HG03469 (cell line): ENCODE measurements around the gene RBM34.
"Not testable (repeated sequence)": the region's sequence is repeated elsewhere in the genome, so short reads cannot be mapped to it uniquely, and the experiment has no call there.

ENCODE experiments used
- ATAC-seq: cut with Tn5 transposase; IDR thresholded peaks from one replicate; pipeline ENCODE4 v1.9.1; 2021; ENCODE audit warnings: mild to moderate bottlenecking, moderate library complexity, moderate number of reproducible peaks; ENCODE audit not compliant: unreplicated experiment

Gene RBM34, protein sequence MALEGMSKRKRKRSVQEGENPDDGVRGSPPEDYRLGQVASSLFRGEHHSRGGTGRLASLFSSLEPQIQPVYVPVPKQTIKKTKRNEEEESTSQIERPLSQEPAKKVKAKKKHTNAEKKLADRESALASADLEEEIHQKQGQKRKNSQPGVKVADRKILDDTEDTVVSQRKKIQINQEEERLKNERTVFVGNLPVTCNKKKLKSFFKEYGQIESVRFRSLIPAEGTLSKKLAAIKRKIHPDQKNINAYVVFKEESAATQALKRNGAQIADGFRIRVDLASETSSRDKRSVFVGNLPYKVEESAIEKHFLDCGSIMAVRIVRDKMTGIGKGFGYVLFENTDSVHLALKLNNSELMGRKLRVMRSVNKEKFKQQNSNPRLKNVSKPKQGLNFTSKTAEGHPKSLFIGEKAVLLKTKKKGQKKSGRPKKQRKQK

DNA sequence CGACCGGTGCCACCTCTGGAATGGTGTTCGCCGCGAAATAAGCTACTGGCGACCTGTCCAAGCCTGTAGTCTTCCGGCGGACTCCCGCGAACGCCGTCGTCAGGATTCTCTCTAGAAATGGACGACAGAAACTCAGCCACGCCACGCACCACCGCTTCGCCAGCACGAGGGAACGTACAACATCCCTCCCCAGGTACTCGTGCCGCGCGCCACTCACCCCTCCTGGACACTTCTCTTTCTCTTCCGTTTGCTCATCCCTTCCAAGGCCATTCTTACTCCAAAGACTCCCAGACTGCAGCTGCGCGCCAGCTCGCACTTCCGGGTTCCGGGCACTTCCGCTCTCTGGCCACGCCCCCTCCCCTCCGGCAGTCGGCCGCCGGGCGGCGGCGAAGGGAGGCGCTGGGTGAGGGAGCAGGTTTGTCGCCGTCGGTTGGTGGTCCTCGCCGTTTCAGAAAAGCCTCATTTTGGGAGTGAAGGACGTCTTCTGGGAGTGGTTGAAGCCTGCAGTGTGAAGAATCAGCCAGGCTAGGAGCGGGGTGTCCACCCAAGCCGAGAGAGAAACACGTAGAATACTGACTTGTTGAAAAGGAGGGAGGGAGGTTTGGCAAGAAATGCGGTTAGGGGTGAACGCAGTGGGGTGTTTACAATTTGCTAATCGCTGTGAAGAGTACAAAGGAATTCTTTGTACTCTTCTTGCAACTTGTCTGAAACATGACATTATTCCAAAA lies at the start of gene RBM34:
TSS of gene RBM34 (minus strand) at position 294 of the 728 bp plus-strand sequence. CDS start at position 270, 24 bp downstream.
- ATAC-seq: peak; percentile 73

DNA sequence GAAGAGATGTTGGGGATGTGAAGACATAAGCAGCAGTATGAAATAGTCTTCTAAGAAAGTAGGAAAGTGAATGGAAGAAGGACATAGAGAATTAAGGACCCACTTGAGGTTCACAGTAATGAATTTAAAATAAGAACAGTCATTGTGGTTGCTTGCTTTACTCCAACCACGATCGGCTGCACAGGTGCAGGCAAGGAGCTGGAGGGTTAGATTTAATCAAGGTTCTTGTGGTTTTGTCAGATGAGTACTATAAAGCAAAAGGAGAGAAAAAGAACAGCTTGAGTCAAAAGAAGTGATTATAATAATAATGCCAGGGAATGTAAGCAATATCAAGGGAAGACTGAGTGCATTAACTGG lies 46.1 kb upstream of the RBM34 start:
- ATAC-seq: no peak

DNA sequence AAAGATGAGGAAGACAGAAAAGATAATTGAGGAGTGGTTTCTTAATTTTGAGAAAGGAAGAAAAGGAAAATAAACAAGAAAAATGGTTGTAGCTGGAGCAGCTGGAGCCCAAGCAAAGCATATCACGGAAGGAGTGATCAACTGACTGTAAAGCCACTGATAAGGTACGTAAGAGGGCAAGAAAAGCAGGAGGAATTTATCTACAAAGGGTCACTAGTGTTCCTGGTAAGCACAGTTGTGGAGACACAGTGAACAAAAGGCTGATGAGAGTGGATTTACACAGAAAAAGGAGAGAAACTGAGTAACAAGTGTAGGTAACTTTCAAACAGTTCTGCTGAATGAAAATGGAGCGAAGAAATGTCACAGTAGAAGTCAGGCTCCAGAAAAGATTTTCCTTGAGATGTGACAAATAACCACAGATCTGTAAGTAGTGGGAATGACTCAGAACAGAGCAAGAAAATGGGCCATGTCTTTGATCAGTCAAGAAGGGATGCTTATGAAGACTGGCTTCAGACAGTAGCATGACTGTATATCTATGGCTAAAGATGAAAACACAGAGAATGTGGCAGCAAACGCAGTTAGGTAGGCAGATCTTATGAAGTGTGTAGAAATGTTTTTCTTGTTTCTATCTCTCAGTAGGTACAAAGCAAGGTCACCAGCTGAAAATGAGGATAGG lies 45.6 kb upstream of the RBM34 start:
- ATAC-seq: no peak

DNA sequence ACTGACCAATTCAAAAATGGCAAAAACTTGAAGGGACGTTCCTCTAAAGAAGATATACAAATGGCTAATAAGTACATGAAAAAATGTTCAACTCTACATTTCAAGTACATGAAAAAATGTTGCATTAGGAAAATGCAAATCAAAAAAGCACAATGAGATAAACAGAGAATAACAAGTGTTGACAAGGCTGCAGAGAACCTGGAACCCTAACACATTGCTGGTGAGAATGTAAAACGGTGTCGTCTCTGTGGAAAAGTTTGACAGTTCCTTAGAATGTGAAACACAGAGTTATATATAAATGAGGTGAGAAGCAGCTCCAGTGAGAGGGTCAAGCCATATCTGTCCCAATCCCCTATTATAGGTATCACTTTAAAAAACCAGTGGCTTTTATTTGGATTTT lies 44.6 kb upstream of the RBM34 start:
- ATAC-seq: no peak

DNA sequence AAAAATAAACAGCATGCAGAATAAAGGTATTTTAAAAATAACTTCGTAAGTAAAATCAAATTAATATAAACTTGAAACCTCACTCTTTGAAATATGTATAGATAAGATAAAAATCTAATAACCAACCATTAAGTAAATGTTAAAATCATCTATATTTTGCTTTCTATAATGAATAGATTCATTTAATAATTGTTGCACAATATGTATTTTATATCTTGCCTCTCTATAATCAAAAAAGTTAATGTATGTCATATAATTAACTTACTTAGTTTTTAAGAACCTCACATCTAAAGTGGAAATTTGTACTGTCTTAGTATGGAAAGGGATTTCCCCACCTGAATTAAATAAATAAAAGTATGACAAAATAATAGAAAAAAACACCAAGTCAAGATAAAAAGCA lies 42.4 kb upstream of the RBM34 start:
- no peak for ATAC-seq

DNA sequence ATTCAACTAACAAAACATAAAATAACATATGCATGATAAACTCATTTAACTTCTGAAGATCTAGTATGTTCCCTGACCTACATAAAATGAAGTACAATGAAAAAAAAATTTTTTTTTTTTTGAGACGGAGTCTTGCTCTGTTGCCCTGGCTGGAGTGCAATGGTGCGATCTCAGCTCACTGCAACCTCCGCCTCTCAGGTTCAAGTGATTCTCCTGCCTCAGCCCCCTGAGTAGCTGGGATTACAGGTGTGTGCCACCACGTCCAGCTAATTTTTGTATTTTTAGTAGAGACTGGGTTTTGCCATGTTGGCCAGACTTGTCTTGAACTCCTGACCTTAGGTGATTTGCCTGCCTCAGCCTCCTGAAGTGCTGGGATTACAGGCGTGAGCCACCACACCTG lies 41.4 kb upstream of the RBM34 start:
- not testable (repeated sequence) for ATAC-seq

DNA sequence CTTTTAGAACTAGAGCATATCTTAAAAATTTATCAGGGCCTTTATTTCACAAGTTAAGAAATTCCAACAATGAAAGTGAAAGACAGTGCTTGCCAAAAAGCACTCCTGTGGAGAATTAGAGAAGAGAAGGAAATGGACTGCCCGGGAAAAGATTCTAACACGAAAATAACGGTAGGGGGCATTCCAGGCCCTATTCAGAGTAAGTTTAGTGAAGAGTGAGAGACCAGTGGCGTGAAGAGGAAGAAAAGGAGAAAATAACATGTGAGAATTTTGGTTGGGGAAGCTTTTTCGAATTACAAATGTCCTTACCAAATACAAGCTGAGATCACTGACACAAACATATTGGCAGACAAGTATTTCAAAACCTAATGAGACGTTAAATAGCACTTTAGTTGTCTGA lies 38.4 kb upstream of the RBM34 start:
- ATAC-seq: no peak

DNA sequence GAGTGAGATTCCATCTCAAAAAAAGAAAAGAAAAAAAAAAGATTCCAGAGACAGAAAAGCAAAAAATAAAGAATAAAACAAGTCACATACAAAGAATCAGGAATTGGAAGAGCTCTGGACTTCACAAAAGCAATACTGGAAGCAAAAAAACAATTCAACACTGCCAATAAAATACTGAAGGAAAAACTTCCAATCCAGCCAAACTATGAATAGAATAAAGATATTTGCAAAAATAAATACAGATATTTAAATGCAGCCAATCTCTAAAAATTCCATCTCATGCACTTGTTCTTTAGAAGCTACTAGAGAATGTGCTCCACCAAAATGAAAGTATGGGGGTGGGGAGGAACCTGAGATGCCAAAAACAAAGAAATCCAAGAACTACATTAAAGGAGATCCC lies 29.4 kb upstream of the RBM34 start:
- no peak for ATAC-seq

DNA sequence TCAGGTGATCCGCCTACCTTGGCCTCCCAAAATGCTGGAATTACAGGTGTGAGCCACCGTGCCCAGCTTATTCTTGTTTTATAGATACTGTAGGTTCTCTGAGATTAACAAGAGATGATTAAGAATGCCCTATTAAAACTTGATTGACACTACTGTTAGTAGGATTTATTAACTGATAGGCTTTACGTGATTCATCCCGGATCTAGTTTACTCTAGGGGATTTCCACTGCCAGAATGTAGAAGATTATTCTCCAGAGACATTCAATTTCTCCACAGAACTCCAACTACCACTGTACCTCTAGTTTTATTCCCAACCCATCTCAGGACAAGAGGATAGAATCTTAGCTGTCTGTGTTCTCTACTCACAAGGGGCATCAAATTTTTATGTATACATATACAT lies 26.3 kb upstream of the RBM34 start:
- no peak for ATAC-seq

DNA sequence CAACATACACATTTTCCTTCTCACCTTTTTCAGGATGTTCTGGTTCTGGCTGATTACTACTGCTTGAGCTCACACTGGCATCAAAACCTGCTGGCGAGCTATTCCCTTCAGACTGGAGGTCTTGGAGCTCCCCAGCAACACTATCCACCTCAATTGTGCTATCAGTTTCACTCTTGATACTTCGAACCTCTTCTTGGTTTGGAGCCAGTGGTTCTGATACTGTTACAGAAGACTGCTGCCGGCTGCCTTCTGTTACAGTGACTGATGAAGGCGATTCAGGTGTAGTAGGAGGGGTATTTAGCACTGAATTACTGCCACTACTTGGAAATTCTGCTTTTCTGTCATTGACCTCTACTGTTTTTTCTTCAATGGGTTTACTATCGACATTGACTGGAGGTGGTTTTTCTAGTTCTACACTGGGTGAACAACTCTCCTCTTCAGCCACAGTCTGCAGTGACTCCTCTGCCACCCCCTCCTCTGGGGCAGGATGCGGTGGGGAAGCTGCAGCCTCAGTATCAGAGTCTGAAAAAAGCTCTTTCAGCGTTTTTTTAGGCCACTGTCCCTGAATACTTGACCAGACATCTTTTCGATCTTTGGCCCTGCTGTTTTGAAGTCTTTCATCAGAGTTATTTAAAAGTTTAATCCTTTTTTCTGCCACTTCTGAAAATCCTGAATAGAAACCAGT lies 20.7 kb upstream of the RBM34 start:
- no peak for ATAC-seq

DNA sequence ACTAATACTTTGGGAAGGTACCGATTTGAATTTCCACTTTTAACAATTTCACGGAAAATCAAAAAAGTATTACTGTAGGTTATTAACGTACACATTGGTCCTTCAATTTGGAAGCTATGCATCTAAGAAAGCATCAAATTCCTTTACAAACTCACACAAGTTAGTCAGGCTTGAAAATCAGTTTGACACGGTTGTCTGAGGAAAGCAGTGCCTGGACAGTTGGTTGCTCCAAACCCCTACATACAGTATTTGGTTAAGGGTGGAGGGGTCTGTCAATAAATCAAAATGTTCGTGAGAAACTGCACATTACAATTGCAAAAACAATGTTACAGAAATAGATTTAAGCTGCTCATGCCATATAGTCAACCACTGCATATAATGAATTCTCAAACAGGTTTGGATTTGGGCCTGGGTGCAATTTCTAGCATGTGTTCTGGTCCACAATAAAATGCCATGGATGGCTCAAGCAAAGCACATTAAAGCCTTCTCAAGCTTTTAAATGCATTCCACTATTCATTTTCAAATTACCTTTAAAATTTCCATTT lies 19.9 kb upstream of the RBM34 start:
- ATAC-seq: no peak

DNA sequence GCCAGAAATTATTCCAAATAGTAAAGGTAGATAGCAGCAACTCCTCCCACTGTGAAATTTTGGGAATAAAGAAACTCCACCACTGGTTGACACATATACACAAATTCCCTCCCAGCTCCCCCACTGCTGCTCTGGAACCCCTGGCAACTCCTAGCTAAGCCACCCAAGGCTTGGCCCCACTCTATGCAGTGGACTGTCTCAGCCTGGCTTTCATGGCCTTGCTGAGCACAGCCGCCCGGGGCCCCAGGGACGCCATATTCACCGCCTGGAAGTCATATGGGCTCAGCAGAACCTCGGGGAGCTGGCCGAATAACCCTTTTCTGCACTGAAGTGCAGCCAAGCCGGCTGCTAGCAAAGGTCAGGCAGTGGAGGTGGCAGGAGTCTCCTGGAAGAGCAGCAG lies 15.4 kb upstream of the RBM34 start:
- ATAC-seq: no peak

DNA sequence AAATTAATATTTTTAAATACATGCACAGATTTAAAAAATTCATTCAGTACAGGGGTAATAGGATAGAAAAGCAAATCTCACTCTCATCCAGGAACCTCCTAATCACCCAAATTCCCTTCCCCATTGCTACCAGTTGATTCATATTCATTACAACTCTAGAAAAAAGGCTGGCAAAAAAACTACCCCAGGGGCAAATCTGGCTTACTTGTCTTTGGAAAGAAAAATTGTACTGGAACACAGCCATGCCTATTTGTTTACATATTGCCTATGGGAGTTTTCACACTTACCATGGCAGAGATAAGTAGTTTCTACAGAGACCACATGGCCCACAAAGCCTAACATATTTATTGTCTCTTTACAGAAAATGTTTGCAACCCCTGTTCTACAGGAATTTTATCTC lies 8.9 kb upstream of the RBM34 start:
- ATAC-seq: no peak

DNA sequence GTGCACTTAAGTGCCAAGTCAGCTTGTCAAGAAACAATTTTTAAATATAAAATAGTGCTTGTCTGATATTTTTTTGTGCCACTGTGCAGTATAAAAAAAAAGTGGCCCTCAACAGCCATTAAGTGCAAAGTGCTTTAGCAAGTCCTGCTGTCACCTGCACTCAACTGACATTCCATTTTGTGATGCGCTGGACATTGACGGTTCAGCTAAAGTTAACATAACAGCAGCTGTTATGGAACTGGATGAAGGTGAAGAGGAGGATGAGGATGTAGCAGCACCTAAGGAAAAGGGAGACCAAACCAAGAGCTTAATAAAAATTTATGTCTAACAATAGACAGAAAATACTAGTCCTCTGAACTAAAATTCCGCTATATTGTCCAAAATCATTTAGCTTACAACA lies 7.3 kb upstream of the RBM34 start:
- ATAC-seq: no peak

DNA sequence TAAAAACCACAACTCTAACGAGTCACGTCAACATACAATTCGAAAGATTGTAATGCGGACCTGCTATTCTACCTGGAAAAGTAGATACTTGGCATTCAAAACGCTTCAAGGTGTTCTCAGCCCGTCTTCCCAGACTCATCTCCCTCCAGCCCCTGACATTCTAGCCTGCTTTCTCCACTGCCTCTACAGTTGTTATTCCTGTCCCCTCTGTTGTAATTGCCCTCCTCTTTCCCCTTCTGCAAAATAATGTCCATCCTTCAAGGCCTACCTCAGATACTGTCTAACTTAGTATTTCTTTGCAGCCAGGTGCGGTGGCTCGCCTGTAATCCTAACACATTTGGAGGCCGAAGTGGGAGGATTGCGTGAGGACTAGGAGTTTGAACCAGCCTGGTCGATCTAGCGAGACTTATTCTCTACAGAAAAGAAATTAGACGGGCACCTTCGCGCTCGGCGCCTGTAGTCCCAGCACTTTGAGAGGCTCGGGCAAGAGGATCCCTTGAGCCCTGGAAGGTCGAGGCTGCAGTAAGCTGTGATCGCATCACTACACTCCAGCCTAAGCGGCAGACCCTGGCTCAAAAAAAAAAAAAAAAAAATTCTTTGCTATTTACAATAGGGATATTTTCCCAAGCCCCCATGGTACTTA lies 756 bp upstream of the RBM34 start:
- no peak for ATAC-seq

DNA sequence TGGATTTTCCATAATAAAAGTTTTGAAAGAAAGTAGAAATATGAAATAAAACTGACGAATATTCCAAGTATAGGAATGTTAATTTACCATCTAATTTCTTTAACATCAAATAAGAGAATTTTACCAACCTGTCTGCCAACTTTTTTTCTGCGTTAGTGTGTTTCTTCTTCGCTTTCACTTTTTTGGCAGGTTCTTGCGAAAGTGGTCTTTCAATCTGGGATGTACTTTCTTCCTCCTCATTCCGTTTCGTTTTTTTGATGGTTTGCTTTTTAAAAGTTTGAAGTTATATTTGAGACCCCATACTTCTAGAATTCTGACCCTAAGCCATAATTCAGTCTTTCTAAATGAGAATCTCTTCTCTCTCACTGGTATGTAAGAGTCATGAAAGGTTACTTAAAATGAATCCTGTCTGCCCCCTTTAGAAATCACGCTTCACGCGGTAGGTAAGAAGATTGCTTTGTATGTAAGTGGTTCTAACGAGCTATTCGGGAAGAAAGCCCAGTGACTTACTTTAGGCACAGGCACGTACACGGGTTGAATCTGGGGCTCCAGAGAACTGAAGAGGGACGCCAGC lies 580 bp downstream of the RBM34 start:
- ATAC-seq: peak; percentile 19

DNA sequence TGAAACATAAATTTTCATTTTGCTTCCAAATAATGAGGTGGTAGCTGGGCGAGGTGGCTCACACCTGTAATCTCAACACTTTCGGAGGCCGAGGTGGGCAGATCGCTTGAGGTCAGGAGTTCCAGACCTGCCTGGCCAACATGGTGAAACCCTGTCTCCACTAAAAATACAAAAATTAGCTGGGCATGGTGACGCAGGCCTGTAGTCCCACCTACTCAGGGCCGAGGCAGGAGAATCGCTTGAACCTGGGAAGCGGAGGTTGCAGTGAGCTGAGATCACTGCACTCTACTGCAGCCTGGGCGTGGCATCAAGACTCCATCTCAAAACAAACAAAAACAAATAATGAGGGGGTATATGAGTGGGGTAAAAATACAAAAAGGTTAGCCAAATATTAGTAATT lies 1.1 kb downstream of the RBM34 start:
- ATAC-seq: not testable (repeated sequence)

DNA sequence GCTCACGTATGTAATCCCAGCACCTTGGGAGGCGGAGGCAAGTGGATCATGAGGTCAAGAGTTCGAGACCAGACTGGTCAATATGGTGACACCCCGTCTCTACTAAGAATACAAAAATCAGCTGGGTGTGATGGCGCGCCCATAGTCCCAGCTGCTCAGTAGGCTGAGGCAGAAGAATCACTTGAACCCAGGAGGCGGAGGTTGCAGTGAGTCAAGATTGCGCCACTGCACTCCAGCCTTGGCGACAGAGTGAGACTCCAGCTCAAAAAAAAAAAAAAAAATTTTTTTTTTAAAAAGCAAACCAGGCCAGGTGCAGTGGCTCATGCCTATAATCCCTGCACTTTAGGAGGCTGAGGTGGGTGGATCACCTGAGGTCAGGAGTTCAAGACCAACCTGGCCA lies 1.8 kb downstream of the RBM34 start:
- not testable (repeated sequence) for ATAC-seq

DNA sequence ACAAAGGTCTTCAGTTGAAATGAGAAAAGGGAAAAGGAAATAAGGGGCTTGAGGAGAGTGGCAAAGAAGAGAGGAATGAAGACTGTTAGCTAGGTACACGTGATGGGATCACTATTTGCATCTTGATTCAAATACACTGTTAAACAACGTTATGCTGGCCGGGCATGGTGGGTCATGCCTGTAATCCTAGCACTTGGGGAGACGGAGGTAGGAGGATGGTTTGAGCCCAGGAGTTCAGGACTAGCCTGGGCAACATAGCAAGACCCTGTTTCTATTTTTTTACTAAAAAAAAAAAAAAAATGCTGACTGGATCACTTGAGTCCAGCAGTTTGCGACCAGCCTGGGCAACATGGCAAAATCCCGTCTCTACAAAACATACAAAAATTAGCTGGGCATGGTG lies 2.4 kb downstream of the RBM34 start:
- no peak for ATAC-seq

DNA sequence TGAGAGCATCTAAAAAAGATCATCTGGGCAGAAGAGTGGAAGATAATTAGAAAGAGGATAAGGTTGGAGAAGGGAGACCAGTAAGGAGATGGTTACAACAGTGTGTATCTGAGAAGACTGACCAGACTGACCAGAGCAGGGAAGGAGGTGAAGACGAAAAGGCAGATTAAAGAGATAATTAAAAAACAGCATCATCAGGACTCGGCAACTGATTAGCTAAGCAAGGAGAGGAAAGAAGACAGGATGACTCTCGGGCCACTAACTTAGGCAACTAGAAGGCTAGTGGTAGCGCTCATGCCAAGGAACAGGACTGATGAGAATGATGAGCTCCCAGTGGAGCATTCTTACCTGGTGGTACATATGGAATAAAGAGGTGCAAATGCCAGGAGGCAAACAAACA lies 3.9 kb downstream of the RBM34 start:
- no peak for ATAC-seq
